HFFc6 (cell line): ENCODE data around the gene GLCE. TPM values are rescaled to one million over a fixed set of nuclear protein-coding genes. Genes with fewer than 3 reads are reported as not detected.

Experiments
- DNase-seq: peaks from one replicate; pipeline ENCODE4 v3.0.0-alpha.2; 2018
- H3K27ac Mint-ChIP-seq: 2 replicates; pipeline ENCODE4 v1.8.0; 2020; ENCODE audit warnings: mild to moderate bottlenecking, mixed read lengths
- H3K27me3 Mint-ChIP-seq: 2 replicates; pipeline ENCODE4 v1.8.0; 2021; ENCODE audit warnings: mild to moderate bottlenecking, moderate library complexity, mixed read lengths; ENCODE audit not compliant: insufficient read depth
- H3K36me3 Mint-ChIP-seq: 2 replicates; pipeline ENCODE4 v1.8.0; 2021; ENCODE audit warnings: low read depth, mixed read lengths
- H3K4me1 Mint-ChIP-seq: 2 replicates; pipeline ENCODE4 v1.8.0; 2020; ENCODE audit warnings: low read depth, mixed read lengths
- H3K4me3 Mint-ChIP-seq: 2 replicates; pipeline ENCODE4 v1.8.0; 2020; ENCODE audit warnings: mild to moderate bottlenecking, moderate library complexity, mixed read lengths
- H3K9me3 Mint-ChIP-seq: 2 replicates; pipeline ENCODE4 v1.8.0; 2020; ENCODE audit warnings: mild to moderate bottlenecking, mixed read lengths
- CTCF ChIP-seq: fragments of 200-600 bp; sonication (generic); IDR thresholded peaks from 2 replicates; pipeline ENCODE4 v1.5.0; 2021; ENCODE audit warnings: antibody characterized with exemption, mild to moderate bottlenecking
- total RNA-seq, 6 experiments: library from RNA; stranded (reverse); fragmentation: NEBNext Ultra II Directional; extraction: Animal tissue kit (Norgen Biotek cat#: 25700); gene quantifications; 2 replicates in 1 of 6; 3 replicates in 5 of 6; pipeline ENCODE4 v1.2.3, GENCODE V29; 2021

Gene GLCE
- total RNA-seq, 6 experiments from 2014 or later: 13.2 to 20.6 (median 17.7) TPM

GRCh38 chr15:69282104-69282743 is 121.8 kb downstream of the GLCE start:
- Mint-ChIP-seq H3K4me1 (peaks cover 6% of the 10 kb centered on the region), H3K9me3 (no peaks in the 10 kb centered on the region), H3K27me3 (peaks cover 9% of the 10 kb centered on the region; the same call in 1 of the 2 replicates), H3K4me3 (no peak overlapping the region), H3K36me3 (no peaks in the 10 kb centered on the region), H3K27ac (no peak overlapping the region)
- no peak for DNase-seq
- TF ChIP-seq CTCF: no peak

- no peak for TF ChIP-seq CTCF
- peaks cover 6% of the 10 kb centered on the region for H3K27me3 Mint-ChIP-seq
- no peaks in the 10 kb centered on the region for H3K36me3 Mint-ChIP-seq
- no peak overlapping the region for H3K4me3 Mint-ChIP-seq
- H3K27ac Mint-ChIP-seq: no peak overlapping the region
- DNase-seq: no peak
- peaks cover 4% of the 10 kb centered on the region for H3K4me1 Mint-ChIP-seq
- H3K9me3 Mint-ChIP-seq: no peaks in the 10 kb centered on the region
These were observed 125.4 kb downstream of the GLCE start for GRCh38 chr15:69285834-69286233.

DNA sequence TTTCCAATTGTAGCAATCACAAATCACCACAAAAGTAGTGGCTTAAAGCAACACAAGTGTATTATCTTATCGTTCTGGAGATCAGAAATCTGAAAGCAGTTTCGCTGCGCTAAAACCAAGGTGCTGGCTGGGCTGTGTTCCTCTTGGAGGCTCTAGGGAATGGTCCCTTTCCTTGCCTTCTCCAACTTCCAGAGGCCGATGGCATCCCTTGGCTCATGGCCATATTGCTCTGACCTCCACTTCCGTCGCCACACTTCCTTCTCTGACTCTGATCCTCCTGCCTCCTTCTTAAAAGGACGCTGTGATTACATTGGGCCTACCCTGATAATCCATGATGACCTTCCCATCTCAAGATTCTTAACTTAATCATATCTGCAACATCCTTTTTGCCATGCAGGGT is 127.6 kb downstream of the GLCE start:
- no peaks in the 10 kb centered on the region for H3K4me1 Mint-ChIP-seq
- no peaks in the 10 kb centered on the region for H3K36me3 Mint-ChIP-seq
- H3K27me3 Mint-ChIP-seq: peaks cover 6% of the 10 kb centered on the region
- no peak overlapping the region for H3K27ac Mint-ChIP-seq
- TF ChIP-seq CTCF: no peak
- no peak for DNase-seq
- no peak overlapping the region for H3K4me3 Mint-ChIP-seq
- no peaks in the 10 kb centered on the region for H3K9me3 Mint-ChIP-seq

- Mint-ChIP-seq H3K27me3 (peaks cover 7% of the 10 kb centered on the region), H3K4me1 (no peaks in the 10 kb centered on the region), H3K9me3 (no peaks in the 10 kb centered on the region), H3K4me3 (no peak overlapping the region), H3K36me3 (no peaks in the 10 kb centered on the region), H3K27ac (no peak overlapping the region)
- no peak for TF ChIP-seq CTCF
- no peak for DNase-seq
These were observed 128.3 kb downstream of the GLCE start for GRCh38 chr15:69288531-69289341.

DNA sequence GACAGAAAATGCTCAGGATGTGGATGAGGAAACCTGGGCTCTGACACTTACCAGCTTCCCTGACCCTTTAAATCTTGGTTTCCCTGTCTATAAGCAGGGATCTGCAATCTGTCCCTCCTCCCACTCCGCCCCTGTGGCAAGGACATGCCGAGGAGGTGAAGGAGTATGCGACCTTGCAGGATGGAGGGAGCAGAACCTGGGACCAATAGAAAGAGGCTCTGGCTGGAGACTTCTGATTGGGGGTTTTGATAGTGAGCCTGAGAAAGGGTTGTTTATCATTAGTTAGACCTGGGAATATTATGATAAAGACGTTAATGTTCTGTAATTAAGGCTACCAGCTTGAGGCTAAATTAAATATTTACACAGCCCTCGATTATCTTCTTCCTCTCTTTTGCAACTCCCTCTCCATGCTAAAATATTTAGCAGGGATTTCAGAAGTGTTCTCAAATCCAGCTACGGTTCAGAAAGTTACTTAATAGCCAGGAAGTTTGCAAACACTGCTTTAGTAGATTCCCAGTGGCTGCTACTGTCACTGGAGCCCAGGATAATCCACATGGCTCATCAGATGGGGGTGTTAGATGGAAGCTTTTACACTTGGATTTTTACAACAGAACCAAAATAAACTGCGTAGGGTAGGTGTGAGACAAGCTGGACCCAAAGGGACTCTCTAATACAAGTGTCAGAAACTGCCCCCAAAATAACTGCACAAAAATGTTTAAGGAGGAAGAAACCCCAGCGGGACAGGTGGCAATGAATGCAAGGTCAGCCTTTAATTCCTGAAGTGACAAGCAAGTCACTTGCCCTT is 129.1 kb downstream of the GLCE start:
- no peak for DNase-seq
- Mint-ChIP-seq H3K9me3 (no peaks in the 10 kb centered on the region), H3K4me3 (no peak overlapping the region), H3K36me3 (no peaks in the 10 kb centered on the region), H3K27ac (no peak overlapping the region), H3K4me1 (no peaks in the 10 kb centered on the region), H3K27me3 (peaks cover 10% of the 10 kb centered on the region)
- TF ChIP-seq CTCF: no peak
